ENCODE data around the gene RNF146. TPM values are rescaled to one million over a fixed set of nuclear protein-coding genes. Genes with fewer than 3 reads are reported as not detected.

RNF146 gene
- total RNA-seq, 2 donors from 2014 or later: 14.6 to 14.8 TPM

Other genes starting within 250 kb of the RNF146 start
- not detected for gene RSPO3, start 148.2 kb upstream of the RNF146 start, total RNA-seq
- 10 to 100 TPM; 17.7 to 20.4 TPM for gene ECHDC1, start 76.7 kb downstream of the RNF146 start, total RNA-seq
- gene KIAA0408, start 192.5 kb downstream of the RNF146 start, total RNA-seq: 1 to 10 TPM; 3.5 to 5.1 TPM

All from T-helper 17 cell (primary cell).